HG02973 (cell line): ENCODE measurements around the gene UBE3C.
"Not testable (repeated sequence)": the region's sequence is repeated elsewhere in the genome, so short reads cannot be mapped to it uniquely, and the experiment has no call there.

Experiments used
- ATAC-seq: cut with Tn5 transposase; IDR thresholded peaks from one replicate; pipeline ENCODE4 v1.9.1; 2021; ENCODE audit warnings: moderate library complexity; ENCODE audit not compliant: unreplicated experiment

Gene UBE3C

DNA sequence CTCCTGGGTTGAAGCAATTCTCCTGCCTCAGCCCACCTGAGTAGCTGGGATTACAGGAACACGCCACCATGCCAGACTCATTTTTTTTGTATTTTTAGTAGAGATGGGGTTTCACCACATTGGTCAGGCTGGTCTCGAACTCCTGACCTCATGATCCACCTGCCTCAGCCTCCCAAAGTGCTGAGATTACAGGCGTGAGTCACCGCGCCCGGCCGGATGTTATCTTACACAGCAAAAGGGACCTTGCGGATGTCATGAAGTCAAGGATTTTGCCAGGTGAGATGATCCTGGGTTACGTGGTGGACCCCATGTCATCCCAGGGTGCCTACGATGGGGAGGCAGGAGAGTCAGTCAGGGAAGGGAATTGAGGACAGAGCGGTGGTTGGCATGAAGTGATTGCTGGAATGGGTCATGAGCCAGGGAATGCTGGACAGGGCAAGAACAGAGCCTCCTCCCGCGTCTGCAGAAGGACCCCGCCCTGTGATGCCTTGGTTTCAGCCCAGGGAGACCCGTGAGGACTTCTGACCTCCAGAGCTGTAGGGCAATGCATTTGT, 8.7 kb upstream of the UBE3C start:
- no peak for ATAC-seq

GRCh38 chr7:157130849-157131248, 7.9 kb upstream of the UBE3C start:
- not testable (repeated sequence) for ATAC-seq

GRCh38 chr7:157132796-157133195, 5.9 kb upstream of the UBE3C start:
- no peak for ATAC-seq

DNA sequence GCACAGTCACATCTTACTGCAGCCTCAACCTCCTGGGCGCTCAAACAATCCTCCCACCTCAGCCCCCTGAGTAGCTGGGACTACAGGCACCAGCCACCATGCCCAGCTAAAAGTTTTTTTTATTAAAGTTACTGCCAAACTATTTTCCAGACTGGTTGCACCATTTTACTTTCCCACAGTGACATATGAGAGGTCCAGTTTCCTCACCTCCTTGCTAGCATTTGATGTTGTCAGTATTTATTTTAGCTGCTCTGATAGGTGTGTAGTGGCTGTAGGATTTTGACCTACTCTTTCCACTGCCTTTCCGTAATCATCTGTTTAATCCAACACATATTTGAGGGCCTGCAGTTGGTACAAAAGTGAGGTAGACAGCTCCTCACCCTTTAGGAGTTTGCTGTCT, 5.4 kb upstream of the UBE3C start:
- no peak for ATAC-seq

DNA sequence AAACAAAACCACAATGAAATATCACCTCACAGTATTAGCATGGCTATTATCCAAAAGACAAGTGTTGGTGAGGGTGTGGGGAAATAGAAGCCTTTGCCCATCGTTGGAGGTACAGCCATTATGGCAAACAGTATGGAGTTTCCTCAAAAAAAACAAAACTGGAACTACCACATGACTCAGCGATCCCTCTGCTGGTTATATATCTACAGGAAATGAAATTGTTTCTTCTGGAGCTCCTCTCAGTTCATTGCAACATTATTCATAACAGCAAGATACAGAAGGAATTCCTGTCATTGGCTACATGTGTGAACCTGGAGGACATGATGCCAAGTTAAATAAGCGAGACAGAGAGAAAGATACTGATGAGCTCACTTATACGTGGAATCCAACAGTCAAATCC, 2.4 kb upstream of the UBE3C start:
- ATAC-seq = no peak

DNA sequence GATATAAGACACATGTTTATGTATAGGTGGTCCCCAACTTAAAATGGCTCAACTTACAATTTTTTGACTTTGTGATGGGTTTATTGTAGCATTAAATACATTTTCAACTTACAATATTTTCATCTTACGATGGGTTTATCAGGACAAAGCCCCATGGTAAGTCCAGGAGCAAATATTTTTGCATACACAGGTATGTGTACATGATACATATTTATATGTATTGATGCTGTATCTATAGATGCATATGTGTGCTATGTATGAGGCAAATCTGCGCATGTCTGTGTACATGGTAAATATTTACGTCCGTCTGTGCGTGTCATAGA, 664 bp upstream of the UBE3C start:
- no peak for ATAC-seq

- peak; percentile 42 for ATAC-seq
Observed at GRCh38 chr7:157139111-157139809, 534 bp downstream of the UBE3C start.

- ATAC-seq = no peak
Observed at GRCh38 chr7:157139810-157140510, 1.2 kb downstream of the UBE3C start.

- no peak for ATAC-seq
Observed at GRCh38 chr7:157140511-157140905, 1.8 kb downstream of the UBE3C start.

DNA sequence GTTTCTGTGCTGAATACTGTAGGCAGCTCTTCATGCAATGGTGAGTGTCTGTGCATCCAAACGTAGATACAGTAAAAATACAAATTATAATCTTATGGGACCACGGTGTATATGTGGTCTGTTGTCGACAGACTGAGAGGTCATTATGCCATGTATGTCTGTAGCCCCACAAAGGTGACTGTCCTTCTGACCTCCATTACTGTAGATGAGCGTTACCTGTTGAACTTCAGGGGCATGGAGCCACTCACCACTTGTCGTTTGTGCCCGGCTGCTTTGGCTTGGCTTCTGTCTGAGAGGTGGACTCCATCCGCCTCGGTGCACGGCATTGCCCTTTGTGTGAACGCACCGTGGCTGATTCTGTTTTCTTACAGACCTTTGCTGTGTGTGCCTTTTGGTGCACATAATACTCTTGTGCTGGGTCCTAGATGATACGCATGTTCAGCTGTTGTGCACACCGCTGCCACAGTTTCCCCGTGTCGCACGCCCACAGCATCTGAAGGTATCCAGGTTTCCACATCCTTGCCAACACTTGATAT, 2.9 kb downstream of the UBE3C start:
- no peak for ATAC-seq

GRCh38 chr7:157143788-157144187, 5.1 kb downstream of the UBE3C start:
- ATAC-seq = no peak

DNA sequence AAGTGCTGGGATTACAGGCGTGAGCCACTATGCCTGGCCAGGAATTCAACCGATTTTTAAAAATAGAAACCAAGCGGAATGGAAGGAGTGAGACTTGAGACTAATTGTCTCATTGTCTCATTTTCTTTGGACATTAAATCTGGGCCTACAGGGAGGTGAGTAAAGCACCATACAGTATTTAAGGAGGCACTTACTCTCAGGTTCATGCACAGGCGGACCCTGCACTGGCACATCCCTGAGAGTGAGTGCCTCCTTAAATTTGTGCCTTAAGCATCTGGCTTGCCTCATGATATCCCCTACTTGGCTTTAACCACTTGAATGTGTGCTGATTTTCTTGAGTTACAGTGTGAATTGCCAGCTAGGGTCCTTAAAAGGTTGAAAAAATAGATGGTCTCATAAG, 10.6 kb downstream of the UBE3C start:
- no peak for ATAC-seq

GRCh38 chr7:157150882-157151281, 12.2 kb downstream of the UBE3C start:
- no peak for ATAC-seq

DNA sequence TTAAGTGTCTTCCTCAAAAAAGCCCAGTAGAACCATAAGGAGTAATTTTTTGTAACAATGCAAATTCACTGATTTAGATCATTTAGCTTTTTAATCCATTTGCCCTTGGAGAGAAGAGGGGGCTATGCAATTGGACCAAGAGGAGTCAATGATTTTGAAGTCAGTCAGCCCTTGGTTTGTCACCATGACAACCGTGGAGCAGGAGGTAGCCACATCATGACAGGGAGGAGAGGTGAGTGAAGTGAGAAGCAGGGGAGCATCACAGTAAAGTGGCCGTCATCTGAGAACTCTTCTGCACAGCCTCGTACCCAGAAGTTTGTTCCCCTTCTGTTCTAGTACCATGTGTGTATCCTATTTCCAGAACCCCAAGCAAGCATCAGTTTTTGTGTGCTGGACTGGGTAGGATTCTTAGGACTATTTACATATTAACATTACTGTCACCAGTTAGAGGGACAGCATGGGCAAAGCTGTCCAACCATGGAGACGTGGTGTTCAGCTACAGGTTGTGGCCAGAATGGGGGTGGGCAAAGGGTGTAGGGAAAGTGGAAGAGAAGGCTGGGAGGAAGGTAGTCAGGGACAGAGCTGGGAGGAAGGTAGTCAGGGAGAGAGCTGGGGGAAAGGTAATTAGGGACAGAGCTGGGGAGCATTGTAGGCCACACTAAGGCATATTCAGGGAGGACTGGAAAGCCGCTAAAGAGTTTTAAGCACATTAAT, 13.1 kb downstream of the UBE3C start:
- no peak for ATAC-seq

DNA sequence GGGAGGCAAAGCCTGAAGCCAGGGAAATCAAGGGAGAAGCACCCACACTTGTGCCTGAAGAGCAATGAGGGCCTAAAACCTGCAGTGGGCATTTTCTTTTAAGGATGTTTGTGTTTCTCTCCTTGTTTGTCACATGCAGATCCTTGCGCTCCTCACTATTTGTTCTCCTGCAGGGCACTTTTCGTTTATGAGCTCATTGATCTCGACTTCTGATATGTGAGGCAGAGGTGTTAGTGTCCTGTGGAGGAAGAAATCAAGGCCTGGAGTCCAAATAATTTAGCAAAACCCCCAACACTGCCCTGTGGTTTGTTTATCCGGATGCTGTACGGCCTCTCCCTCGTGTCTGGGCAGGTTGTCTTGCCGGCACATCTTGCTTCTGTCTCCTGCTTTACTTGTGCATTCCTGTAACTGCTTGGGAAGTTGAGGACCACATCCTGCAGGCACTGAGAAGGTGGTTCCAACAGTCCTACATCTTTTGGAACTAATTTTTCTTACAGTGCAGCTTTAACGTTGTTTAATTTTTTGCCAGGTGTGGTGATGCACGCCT, 13.7 kb downstream of the UBE3C start:
- no peak for ATAC-seq

GRCh38 chr7:157153260-157153659, 14.5 kb downstream of the UBE3C start:
- ATAC-seq = no peak

GRCh38 chr7:157155959-157156358, 17.2 kb downstream of the UBE3C start:
- no peak for ATAC-seq

GRCh38 chr7:157158400-157158799, 19.7 kb downstream of the UBE3C start:
- no peak for ATAC-seq

DNA sequence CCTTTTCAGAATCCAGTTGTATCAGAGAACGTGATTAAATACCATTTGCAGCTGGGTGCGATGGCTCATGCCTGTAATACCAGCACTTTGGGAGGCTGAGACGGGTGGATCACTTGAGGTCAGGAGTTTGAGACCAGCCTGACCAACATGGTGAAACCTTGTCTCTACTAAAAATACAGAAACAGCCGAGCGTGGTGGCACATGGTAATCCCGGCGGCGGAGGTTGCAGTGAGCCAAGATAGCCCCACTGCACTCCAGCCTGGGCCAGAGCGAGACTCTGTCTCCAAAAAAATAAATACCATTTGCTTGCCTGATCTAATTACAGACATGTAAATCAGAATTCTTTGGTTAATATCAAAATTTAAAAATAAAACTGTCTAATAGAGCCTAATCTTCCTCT, 20.8 kb downstream of the UBE3C start:
- not testable (repeated sequence) for ATAC-seq

DNA sequence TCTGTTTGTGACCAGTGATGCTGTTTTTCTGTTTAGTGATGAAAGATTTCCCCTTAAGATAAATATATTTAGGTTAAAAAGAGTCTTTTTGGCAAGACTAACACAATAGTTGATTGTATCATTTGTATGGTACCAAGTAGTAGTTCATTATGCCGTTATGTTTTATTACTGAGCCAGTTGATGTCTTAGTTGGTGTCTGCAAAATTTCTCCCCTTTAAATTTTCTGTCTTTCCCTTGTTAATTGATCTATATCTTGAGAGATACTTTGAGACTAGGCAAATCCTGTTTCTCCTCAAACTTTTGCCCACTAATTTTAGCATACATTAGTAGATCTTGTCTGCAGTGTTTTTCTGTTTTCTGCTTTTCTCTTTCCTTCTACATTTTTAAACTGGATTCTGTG, 21.7 kb downstream of the UBE3C start:
- no peak for ATAC-seq

DNA sequence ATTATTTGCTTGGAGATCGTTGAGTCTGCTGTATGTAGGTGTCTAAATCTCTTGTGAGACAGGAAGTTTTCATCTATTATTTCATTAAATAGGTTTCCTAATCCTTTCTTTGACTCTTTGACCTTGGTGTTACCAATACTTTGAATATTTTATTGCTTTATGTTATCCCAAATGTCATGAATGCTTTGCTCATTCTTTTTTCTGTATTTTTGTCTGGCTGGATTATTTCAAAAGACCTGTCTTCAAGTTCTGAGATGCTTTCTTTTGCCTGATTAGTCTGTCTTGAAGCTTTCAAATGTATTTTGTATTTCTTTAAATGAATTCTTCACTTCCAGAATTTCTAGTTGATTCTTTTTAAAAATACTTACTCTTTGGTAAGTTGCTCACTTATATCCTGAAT, 27.3 kb downstream of the UBE3C start:
- no peak for ATAC-seq
